HG03571 (cell line): Measurements from ENCODE around the gene DPP10.

Experiments used
- ATAC-seq: cut with Tn5 transposase; IDR thresholded peaks from one replicate; pipeline ENCODE4 v1.9.1; 2021; ENCODE audit not compliant: unreplicated experiment

The DPP10 gene

DNA sequence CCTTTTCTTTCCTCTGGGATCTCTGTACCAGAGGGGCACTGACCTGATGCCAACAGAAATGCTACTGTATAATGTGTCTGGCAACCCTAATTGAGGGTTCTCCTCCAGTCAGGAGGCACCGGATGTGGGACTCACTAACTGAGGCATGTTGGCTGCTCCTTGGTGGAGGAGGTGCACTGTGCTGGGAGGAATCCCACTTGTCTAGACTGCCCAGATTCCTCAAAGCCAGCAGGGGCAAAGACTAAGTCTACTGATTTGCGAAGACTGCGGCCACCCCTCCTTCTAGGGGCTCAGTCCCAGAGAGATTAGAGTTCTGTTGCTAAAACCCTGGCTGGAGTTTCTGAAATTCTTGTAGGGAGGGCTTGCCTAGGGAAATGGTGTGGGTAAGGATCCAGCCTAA is 1192.1 kb downstream of the DPP10 start:
- no peak for ATAC-seq

DNA sequence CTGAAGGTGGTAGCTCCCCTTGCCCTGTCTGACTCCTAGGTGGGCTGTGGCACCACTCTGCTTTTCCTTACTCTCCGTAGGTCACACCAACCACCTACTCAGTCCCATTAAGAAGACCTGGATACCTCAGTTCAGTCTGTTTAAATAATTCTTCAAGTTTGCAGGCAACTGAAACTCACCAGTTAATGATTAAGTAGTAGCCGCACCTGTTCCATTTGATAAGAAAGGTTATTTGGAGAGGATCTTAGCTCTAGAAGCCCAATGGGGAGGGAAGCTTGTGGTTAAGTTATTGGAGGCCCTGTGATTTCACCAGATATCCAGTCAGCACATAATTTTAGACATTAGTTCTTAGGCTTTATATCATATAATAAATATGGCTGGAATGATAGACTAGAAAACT is 1193.0 kb downstream of the DPP10 start:
- no peak for ATAC-seq

DNA sequence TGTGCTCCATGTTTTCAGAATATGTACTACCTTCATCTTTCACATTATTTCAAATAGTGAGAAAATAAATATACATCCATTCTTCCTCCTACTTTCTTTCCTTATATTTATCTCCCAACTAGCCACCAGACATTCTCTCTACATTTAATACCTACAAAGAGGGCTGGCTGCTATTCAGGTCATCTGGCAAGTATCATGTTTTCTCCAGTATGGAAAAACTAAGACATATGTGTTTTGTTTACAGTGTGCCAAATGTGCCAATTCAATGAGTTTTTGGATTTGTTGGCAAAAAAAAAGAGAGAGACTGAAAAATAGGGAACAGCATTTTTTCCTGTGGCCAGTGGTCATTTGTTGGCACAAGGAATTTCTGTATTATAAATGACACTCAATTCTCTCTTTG is 1207.3 kb downstream of the DPP10 start:
- no peak for ATAC-seq

DNA sequence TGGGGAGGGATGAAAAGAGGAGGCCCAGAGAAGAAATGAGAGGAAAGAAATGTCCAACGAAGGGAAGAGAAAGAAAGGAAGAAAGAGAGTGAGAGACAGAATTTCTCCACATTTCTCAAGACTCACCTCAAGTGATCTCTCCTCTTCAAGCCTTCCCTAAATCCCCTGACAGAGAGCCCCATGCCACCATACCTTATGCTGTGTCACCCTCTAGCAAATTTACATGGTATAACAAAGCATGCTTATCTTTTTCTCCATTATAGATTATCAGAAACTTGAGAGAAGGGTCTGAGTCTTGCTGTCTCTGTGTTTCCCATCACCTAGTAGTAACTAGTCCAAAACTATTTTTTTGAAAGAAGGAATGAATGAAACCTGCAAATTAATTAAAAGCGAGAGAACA is 1208.4 kb downstream of the DPP10 start:
- no peak for ATAC-seq

GRCh38 chr2:115652652-115653051 is 1210.2 kb downstream of the DPP10 start:
- ATAC-seq: no peak

DNA sequence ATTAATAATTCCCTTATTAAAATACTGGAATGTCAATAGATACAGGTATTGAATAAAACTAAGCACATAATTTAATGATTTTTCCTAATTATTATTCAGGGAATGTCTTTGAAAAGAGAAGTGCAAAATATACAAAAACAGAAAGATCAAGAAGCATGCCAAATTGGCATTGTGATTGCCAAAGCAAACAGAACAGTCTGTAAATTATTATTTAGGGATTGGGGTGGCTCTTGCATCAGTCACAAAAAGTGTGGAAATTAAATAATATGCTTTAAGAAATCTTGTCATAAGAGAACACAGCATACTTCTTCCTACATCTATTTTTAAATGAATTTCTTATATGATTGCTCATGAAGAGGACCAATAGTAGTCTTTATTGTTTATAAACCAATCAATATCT is 1211.9 kb downstream of the DPP10 start:
- ATAC-seq: no peak

- no peak for ATAC-seq
These were observed 1235.7 kb downstream of the DPP10 start for GRCh38 chr2:115678129-115678528.

- ATAC-seq: no peak
These were observed 1241.9 kb downstream of the DPP10 start for GRCh38 chr2:115684345-115684744.

DNA sequence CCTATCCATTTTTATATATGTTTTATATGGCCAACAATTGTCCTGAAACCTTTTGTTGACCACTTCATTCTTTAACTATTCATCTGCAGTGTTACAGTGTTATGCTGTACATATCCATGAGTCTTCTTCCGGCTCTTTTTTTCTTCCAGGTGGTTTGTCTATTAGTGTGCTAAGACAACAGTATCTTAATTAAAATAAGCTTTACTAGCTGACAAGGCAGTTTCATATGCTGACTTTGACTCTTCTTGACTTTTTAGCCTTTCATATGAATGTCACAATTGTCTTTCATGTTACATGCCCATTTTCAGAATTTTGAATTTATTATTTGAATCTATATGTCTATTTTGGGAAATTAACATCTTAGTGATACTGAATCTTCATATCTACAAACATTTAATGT is 1249.0 kb downstream of the DPP10 start:
- ATAC-seq: no peak

DNA sequence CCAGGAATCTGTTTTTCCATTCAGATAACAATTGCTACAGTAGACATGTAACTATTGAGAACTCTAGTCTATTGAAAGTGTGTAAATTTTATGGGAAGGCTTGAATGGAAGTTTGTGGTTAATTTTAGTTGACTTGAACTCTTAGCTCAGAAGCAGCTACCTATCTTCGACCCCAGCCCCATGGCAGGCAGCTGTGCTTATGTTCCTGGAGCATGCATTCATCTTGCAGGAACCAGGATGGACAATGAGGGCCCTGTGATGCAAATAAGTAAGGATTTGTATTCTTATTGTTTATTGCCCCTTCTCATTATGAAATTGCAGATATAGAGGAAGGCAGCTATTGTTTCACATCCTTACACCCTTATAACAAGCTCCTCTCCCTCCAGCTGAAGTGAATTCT is 1252.2 kb downstream of the DPP10 start:
- ATAC-seq: no peak

GRCh38 chr2:115733190-115733775 is 1290.8 kb downstream of the DPP10 start:
- ATAC-seq: no peak

GRCh38 chr2:115738111-115738510 is 1295.7 kb downstream of the DPP10 start:
- no peak for ATAC-seq

DNA sequence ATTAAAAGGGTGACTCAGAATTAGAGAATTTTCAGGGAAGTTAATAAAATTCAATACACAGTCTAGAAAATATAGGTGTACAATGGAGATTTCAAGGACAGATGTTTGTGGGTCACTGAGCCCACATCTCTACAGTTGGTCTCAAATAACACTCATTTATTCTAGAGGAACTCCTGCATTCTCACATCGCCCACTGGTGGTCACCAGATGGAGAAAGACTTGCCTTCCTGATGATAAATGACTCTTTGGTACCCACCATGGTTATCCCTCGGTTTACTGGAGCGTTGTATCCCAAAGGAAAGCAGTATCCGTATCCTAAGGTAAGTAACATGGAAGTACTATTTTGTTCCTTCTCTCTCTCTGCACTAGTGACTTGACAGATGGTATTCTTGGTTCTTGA is 1297.1 kb downstream of the DPP10 start:
- no peak for ATAC-seq

DNA sequence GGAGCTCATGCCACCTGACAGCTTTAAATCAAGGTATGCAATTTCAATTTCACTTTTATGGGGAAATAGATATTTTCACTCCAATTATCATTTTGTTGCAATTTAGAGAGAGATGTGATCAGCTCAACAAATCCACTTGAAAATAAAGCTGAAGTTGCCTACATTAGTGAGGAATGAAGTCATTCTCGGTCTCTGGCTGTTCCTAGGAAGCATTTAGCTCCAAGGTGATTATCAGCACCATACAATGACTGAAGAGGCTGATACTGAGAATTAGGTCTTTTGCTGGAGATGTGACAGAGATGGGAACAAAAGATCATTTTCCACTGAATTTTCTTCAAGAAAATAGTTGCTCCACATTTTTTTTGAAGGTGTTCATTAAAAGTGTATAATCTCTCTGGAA is 1303.7 kb downstream of the DPP10 start:
- no peak for ATAC-seq

- no peak for ATAC-seq
These were observed 1314.8 kb downstream of the DPP10 start for GRCh38 chr2:115757286-115757685.

GRCh38 chr2:115763601-115764000 is 1321.2 kb downstream of the DPP10 start:
- ATAC-seq: no peak

- no peak for ATAC-seq
These were observed 1329.1 kb downstream of the DPP10 start for GRCh38 chr2:115771516-115771915.

- ATAC-seq: no peak
These were observed 1331.9 kb downstream of the DPP10 start for GRCh38 chr2:115774361-115774760.

- ATAC-seq: no peak
These were observed 1336.7 kb downstream of the DPP10 start for GRCh38 chr2:115779085-115779632.

DNA sequence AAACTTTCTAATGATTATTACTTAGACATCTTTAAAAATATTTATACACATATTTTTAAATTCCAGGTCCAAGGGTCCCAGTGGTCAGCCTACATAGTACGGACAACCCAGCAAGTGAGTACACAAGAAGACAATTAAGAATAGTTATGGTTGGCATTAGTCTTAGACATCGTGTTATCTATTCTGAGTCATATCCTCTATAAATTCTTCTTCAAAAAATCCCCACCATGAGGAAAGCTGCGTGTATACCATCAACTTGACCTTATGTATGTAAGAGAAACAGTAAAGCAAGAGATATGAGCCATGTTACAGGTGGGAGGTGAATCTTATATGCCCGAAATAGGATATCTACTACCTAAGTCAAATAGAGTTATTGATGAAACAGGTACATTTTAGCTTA is 1339.8 kb downstream of the DPP10 start:
- ATAC-seq: no peak

- no peak for ATAC-seq
These were observed 1353.6 kb downstream of the DPP10 start for GRCh38 chr2:115796078-115796477.

DNA sequence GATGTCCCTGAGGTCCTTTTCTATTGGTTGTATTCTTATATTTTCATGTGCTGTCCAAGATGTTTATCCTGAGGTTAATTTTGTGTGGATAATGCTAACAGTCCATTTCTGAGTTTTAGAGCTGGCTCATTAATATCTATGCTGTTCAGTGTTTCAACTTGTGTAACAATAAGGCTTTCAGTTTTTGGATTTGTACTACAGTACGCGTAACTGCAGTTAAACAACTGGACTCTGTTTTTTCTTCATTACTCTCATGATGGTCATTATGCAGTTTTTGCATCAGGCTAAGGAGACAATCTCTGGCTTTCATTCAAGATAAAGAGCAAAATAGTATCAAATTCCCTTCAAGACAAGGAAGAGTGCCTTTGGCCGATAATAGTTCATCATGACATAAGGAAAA is 1364.8 kb downstream of the DPP10 start:
- ATAC-seq: no peak

GRCh38 chr2:115825912-115826311 is 1383.5 kb downstream of the DPP10 start:
- ATAC-seq: no peak
